H1 (cell line): ENCODE results near the gene OR52K2.

ENCODE experiments used
- CHD2 ChIP-seq: IDR thresholded peaks from 2 replicates; pipeline ENCODE4 v1.6.1; 2012; ENCODE audit warnings: low read length, improper control_type of control experiment
- EP300 ChIP-seq, 2 experiments: IDR thresholded peaks; 1 replicate in 1 of 2; 2 replicates in 1 of 2; pipeline ENCODE4 v1.6.1; 2011 to 2012; ENCODE audit warnings: low read depth in 2 of 2, low read length in 2 of 2, mild to moderate bottlenecking in 2 of 2, borderline replicate concordance in 1 of 2, inconsistent platforms in 1 of 2, moderate library complexity in 1 of 2
- EZH2 ChIP-seq: fragments of 200-600 bp; sonication (generic); IDR thresholded peaks from 2 replicates; pipeline ENCODE4 v1.7.1; 2012; ENCODE audit warnings: low read depth, mild to moderate bottlenecking, moderate library complexity, low read length, inconsistent platforms; ENCODE audit not compliant: severe bottlenecking
- KDM1A ChIP-seq: fragments of 200-600, 300-600 bp; sonication (generic); IDR thresholded peaks from 2 replicates; pipeline ENCODE4 v1.7.1; 2016; ENCODE audit warnings: mild to moderate bottlenecking, low read length, borderline replicate concordance
- NANOG ChIP-seq: IDR thresholded peaks from 2 replicates; pipeline ENCODE4 v1.6.1; 2011; ENCODE audit warnings: low read length, low read depth, mild to moderate bottlenecking, inconsistent platforms; ENCODE audit not compliant: insufficient read depth, poor library complexity, severe bottlenecking
- POLR2A ChIP-seq, 2 experiments: IDR thresholded peaks; 1 replicate in 1 of 2; 2 replicates in 1 of 2; pipeline ENCODE4 v1.6.1; 2011; ENCODE audit warnings: low read depth in 2 of 2, low read length in 2 of 2, mild to moderate bottlenecking in 2 of 2; ENCODE audit errors: control extremely low read depth in 1 of 2
- POLR2AphosphoS5 ChIP-seq: IDR thresholded peaks from 2 replicates; pipeline ENCODE4 v1.6.1; 2011; ENCODE audit warnings: low read depth, low read length
- TF ChIP-seq, protein P1 (sequence below), 3 experiments: IDR thresholded peaks; 1 replicate in 2 of 3; 2 replicates in 1 of 3; pipeline versions ENCODE4 v1.5.1 to v1.6.1; 2011; ENCODE audit warnings: low read length in 3 of 3, mild to moderate bottlenecking in 3 of 3, inconsistent platforms in 2 of 3, low read depth in 1 of 3, moderate library complexity in 1 of 3; ENCODE audit not compliant: insufficient read depth in 1 of 3; ENCODE audit errors: control extremely low read depth in 1 of 3

DNA sequence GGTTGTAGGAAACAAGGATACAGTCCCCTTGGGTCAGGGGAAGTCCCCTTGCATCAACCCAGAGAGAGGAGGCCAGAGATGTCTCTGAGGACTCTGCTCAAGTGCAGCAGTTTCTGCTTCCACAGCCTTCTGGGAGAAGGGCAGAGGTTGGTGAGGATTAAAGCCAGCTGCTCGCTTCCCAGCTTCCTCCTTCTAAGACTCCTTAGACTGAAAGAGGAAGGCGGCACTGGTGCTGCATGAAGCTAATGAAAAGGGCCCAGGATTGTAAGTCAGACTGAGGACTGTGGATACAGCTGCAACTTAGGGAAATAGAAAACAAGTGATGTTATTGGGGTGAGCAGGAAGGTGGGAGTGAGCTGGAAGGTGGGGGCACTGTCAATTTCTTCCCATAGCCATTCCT, 33.4 kb downstream of the OR52K2 start, which contains the start of gene OR52K1:
- TF ChIP-seq, protein P1, sequence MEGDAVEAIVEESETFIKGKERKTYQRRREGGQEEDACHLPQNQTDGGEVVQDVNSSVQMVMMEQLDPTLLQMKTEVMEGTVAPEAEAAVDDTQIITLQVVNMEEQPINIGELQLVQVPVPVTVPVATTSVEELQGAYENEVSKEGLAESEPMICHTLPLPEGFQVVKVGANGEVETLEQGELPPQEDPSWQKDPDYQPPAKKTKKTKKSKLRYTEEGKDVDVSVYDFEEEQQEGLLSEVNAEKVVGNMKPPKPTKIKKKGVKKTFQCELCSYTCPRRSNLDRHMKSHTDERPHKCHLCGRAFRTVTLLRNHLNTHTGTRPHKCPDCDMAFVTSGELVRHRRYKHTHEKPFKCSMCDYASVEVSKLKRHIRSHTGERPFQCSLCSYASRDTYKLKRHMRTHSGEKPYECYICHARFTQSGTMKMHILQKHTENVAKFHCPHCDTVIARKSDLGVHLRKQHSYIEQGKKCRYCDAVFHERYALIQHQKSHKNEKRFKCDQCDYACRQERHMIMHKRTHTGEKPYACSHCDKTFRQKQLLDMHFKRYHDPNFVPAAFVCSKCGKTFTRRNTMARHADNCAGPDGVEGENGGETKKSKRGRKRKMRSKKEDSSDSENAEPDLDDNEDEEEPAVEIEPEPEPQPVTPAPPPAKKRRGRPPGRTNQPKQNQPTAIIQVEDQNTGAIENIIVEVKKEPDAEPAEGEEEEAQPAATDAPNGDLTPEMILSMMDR (IDR thresholded peaks at IDR 0.05; ENCODE audit: control extremely low read depth in 1 of 3, insufficient read depth in 1 of 3, low read depth in 1 of 3, low read length in 3 of 3) = no peak
- TF ChIP-seq CHD2 (no peak), POLR2AphosphoS5 (no peak), EZH2 (no peak), POLR2A (IDR thresholded peaks at IDR 0.05; ENCODE audit: control extremely low read depth in 1 of 2, low read depth in 2 of 2, low read length in 2 of 2) (no peak), EP300 (IDR thresholded peaks at IDR 0.05; ENCODE audit: borderline replicate concordance in 1 of 2, low read depth in 2 of 2, low read length in 2 of 2) (no peak), KDM1A (no peak), NANOG (no peak)
